Transverse colon (tissue), 4 donors: ENCODE data around the gene CATSPER1. TPM values are rescaled to one million over a fixed set of nuclear protein-coding genes. Genes with fewer than 3 reads are reported as not detected.

Experiments used
- DNase-seq: peaks from one replicate; pipeline ENCODE4 v3.0.0-alpha.2; 2019
- H3K27ac ChIP-seq, 4 donors: fragments of 200-600 bp; sonication (generic); 2 replicates each; pipeline ENCODE4 v1.5.1; 2016 to 2018; ENCODE audit warnings: inconsistent platforms in 4 of 4
- H3K27me3 ChIP-seq: fragments of 200-600 bp; sonication (generic); 2 replicates; pipeline ENCODE4 v1.5.1; 2017; ENCODE audit warnings: inconsistent platforms
- H3K36me3 ChIP-seq, 4 donors: fragments of 200-600 bp; sonication (generic); 2 replicates each; pipeline ENCODE4 v1.5.1; 2017 to 2019; ENCODE audit warnings: inconsistent platforms in 4 of 4
- H3K4me1 ChIP-seq, 4 donors: fragments of 200-600 bp; sonication (generic); 2 replicates each; pipeline ENCODE4 v1.5.1; 2017 to 2020; ENCODE audit warnings: inconsistent platforms in 4 of 4
- H3K4me3 ChIP-seq, 4 donors: fragments of 200-600 bp; sonication (generic); 1 replicate in 1 of 4; 2 replicates in 3 of 4; pipeline versions ENCODE4 v1.5.1 to v1.6.1; 2017 to 2019; ENCODE audit warnings: inconsistent platforms in 4 of 4
- H3K9me3 ChIP-seq, 2 donors: fragments of 200-600 bp; sonication (generic); 2 replicates each; pipeline ENCODE4 v1.5.1; 2017 to 2019; ENCODE audit warnings: inconsistent platforms in 2 of 2
- EP300 ChIP-seq: sonication (generic); formaldehyde crosslinking; IDR thresholded peaks from one replicate; pipeline ENCODE4 v1.6.1; 2017; ENCODE audit warnings: antibody characterized with exemption, low read depth
- POLR2A ChIP-seq: fragments of 450-650 bp; IDR thresholded peaks from one replicate; pipeline ENCODE4 v1.6.1; 2016; ENCODE audit warnings: antibody characterized with exemption, mild to moderate bottlenecking, moderate library complexity
- POLR2AphosphoS5 ChIP-seq, 3 donors: sonication (generic); formaldehyde crosslinking; IDR thresholded peaks; one replicate each; pipeline ENCODE4 v1.6.1; 2016; ENCODE audit warnings: antibody characterized with exemption in 3 of 3
- WGBS, 2 donors: methylation state at CpG; one replicate each; pipeline ENCODE4 v1.1.5; 2018; ENCODE audit warnings: low coverage in 1 of 2; 5-methylcytosine and 5-hydroxymethylcytosine counted together
- in situ Hi-C, 4 donors: fragments of 200-750 bp; cut with MboI; loops; one replicate each; pipeline versions ENCODE4 v1.15.0 to v1.15.1; 2017; ENCODE audit warnings: low sequenced_read_pairs in 3 of 4, low pct_ligation_motif_present in 1 of 4, low pct_unique_long_range_greater_than_20kb in 1 of 4
- intact Hi-C: fragments of 100-400 bp; cut with DNase I; formaldehyde crosslinking; loops from one replicate; pipeline ENCODE4 v1.15.1; 2023; ENCODE audit warnings: low total_unique reads
- total RNA-seq, 4 donors: library from RNA; depleted of rRNA; stranded (reverse); fragments of >200 nt; gene quantifications; one replicate each; pipeline ENCODE4 v1.1.0, GENCODE V29; 2016
- TF ChIP-seq, protein P1 (sequence below), 5 experiments: fragments of 200-600 bp in 3 of 5; fragments of 450-650 bp in 2 of 5; sonication (generic) in 3 of 5; IDR thresholded peaks; 1 replicate in 2 of 5; 2 replicates in 3 of 5; pipeline ENCODE4 v1.5.1; 2016 to 2017; ENCODE audit warnings: antibody characterized with exemption in 5 of 5, inconsistent platforms in 3 of 5, mild to moderate bottlenecking in 2 of 5, moderate library complexity in 1 of 5

Gene CATSPER1
- total RNA-seq, 4 donors from 2014 or later, result not detected

DNA sequence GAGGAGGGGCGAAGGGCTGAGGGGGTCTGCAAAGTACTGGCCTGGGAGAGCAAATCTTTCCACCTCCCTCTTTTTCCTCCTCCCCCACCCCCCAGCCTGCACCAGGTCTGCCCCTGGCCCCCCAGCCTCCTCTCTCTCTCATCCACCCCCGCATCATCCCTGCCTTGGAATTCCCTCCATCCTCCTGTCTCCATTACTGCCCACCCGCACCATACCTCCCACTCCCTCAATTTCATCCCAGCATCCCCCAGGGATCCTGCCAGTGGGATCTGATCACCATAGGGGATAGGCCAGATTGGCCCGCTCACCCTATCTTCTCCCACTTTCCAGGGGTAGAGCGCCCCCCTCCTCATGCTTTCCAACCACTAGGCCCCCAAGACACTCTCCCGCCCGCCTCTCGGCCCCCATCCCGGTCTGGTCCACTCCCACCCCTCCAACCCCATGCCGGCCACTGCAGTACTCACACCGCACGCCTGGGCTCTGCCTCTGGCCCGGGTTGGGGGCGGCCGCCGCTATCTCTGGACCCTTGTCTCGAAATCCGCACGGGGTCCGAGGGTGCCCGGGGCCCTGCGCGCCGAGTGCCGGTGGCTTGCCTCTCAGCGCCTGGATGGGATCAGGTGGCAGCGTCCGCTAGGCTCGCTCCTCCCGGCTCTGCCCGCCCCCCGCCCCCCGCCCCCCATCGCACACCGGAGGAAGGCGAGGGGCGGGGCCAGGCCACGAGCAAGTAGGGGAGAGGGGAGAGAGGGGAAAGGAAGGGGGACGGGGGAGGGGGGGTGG is 22.5 kb upstream of the CATSPER1 start, which contains the start of gene GAL3ST3:
Gene GAL3ST3 (minus strand): TSS at position 615 of the 777 bp plus-strand sequence. CDS start 3,746 bp downstream, outside the sequence.
- no peak within 1 kb of the TSS for H3K4me3 ChIP-seq
- intact Hi-C loops (no loop called here), in situ Hi-C loops (no loop called here)
- no peak for TF ChIP-seq EP300
- TF ChIP-seq, protein P1, sequence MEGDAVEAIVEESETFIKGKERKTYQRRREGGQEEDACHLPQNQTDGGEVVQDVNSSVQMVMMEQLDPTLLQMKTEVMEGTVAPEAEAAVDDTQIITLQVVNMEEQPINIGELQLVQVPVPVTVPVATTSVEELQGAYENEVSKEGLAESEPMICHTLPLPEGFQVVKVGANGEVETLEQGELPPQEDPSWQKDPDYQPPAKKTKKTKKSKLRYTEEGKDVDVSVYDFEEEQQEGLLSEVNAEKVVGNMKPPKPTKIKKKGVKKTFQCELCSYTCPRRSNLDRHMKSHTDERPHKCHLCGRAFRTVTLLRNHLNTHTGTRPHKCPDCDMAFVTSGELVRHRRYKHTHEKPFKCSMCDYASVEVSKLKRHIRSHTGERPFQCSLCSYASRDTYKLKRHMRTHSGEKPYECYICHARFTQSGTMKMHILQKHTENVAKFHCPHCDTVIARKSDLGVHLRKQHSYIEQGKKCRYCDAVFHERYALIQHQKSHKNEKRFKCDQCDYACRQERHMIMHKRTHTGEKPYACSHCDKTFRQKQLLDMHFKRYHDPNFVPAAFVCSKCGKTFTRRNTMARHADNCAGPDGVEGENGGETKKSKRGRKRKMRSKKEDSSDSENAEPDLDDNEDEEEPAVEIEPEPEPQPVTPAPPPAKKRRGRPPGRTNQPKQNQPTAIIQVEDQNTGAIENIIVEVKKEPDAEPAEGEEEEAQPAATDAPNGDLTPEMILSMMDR (IDR thresholded peaks at IDR 0.05), result no peak
- no peak for TF ChIP-seq POLR2A
- no peak for TF ChIP-seq POLR2AphosphoS5 (IDR thresholded peaks at IDR 0.05)
- H3K9me3 ChIP-seq, result no peaks in the 10 kb centered on the region
- WGBS, 2 donors, result 52% methylated on average over 26 of the region's 39 CpGs; no CpG with 5 or more reads in 1 of the 2 donors
- DNase-seq, result no peak
- no peak within 1 kb of the TSS for H3K27ac ChIP-seq
- no peaks in the 10 kb centered on the region for H3K36me3 ChIP-seq
- H3K4me1 ChIP-seq, result peaks cover 5 to 27% (median 24%) of the 10 kb centered on the region in 4 donors
- peaks cover 18% of the 10 kb centered on the region for H3K27me3 ChIP-seq

DNA sequence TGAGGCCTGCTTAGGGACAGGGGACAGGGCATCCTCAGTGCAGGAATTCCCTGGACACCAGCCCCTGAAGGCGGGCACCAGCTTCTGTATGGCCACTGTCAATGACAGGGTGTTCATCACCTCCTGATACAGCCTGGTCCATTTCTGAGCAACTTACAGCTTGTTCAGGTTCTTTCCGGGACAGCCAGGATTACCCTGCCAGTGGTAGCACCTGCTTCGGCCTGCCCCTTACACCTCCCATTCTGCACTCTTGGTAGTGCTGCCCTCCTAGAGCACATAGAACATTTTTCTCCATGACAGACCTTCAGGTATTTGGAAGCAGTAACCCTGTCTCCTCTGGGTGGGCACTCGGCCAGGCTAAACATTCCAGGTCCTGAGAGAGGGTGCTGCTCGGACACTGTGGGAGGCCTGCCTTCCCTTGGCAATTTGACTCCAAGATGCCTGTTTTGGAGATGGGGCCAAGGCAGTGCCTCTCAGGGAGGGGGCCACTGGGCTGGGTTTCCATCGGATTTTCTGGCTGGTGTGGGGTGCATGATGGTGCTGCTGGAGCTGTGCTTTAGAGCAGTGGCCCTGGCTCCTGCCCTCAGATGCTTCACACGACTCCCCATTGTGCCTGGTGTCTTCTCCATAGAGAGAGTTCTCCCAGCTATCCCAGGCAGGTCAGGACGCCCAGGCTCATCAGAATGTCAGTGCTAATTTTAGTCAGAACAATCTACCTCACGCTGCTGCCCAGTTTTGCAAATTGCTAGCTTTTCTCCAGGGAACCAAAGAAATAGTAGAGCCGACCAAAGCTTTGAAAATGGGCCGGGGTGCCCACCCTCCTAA is 21.5 kb upstream of the CATSPER1 start:
- WGBS, 2 donors, result 73% methylated on average over 11 of the region's 11 CpGs; no CpG with 5 or more reads in 1 of the 2 donors
- H3K36me3 ChIP-seq, result no peaks in the 10 kb centered on the region
- peaks cover 18% of the 10 kb centered on the region for H3K27me3 ChIP-seq
- no peak for TF ChIP-seq POLR2AphosphoS5 (IDR thresholded peaks at IDR 0.05)
- TF ChIP-seq EP300, result no peak
- TF ChIP-seq POLR2A, result no peak
- TF ChIP-seq, protein P1 (IDR thresholded peaks at IDR 0.05), result no peak
- H3K4me1 ChIP-seq, result peaks cover 0 to 17% (median 15%) of the 10 kb centered on the region in 4 donors
- no peak for DNase-seq
- H3K9me3 ChIP-seq, result no peaks in the 10 kb centered on the region
- in situ Hi-C loops (no loop called here), intact Hi-C loops (no loop called here)
- H3K27ac ChIP-seq, result no peak overlapping the region
- no peak overlapping the region for H3K4me3 ChIP-seq

DNA sequence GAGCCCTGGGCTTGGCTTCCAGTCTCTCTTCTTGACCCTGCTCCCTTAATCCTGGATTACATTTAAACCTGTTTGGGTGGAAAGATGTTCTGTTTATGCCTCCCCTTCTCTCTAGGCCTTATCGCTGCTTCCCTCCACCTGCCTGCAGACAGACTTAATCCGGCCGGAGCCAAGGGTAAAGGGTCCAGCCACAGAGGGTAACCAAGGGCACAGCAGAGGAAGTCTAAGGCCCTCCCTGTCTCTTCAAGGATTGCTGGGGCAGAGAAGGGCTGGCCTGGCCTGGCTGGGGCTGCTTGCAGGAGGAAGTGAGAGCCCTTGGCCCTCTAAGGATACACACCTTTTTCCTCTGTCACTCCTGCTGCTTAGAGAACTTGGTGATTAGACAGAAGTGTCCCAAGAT is 20.6 kb upstream of the CATSPER1 start:
- Histone ChIP-seq H3K4me1 (peaks cover 0 to 17% (median 14%) of the 10 kb centered on the region in 4 donors), H3K27me3 (peaks cover 18% of the 10 kb centered on the region), H3K9me3 (no peaks in the 10 kb centered on the region), H3K27ac (no peak overlapping the region), H3K4me3 (no peak overlapping the region), H3K36me3 (no peaks in the 10 kb centered on the region)
- in situ Hi-C loops (no loop called here), intact Hi-C loops (no loop called here)
- TF ChIP-seq EP300, result no peak
- no peak for TF ChIP-seq POLR2A
- 98% methylated on average over 3 of the region's 3 CpGs; no CpG with 5 or more reads in 1 of the 2 donors for WGBS, 2 donors
- no peak for DNase-seq

DNA sequence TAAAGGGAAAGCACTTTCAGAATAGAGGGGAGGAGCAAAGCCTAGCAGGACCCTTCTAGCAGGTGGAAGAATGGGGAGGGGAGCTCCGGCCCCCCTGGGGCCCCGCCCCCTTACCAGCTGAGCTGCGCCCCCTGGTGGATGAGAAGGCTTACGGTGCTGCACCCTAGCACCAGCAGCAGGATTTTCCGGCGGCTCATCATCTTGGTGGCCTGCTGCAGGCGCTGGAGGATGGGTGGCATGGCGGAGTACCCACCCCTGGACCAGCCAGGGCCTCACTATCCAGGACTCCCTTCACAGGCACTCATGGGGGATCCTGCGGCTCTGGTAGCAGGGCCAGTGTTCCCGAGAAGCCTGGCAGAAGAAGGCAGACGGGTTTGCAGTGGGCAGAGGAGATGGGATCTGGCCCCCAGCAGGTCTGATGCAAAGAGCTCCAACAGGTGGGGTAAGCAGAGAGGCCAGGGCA is 18.9 kb upstream of the CATSPER1 start:
- peak; percentile 83 for DNase-seq
- H3K27ac ChIP-seq, result no peak overlapping the region
- no peaks in the 10 kb centered on the region for H3K9me3 ChIP-seq
- no peaks in the 10 kb centered on the region for H3K36me3 ChIP-seq
- peaks cover 0 to 7% (median 4%) of the 10 kb centered on the region in 4 donors for H3K4me1 ChIP-seq
- intact Hi-C loops (no loop called here), in situ Hi-C loops (no loop called here)
- H3K4me3 ChIP-seq, result no peak overlapping the region
- TF ChIP-seq EP300, result no peak
- TF ChIP-seq, protein P1 (IDR thresholded peaks at IDR 0.05), result peak; percentile 77 to 94 (median 92)
- 13% methylated on average over 11 of the region's 11 CpGs; no CpG with 5 or more reads in 1 of the 2 donors for WGBS, 2 donors
- peaks cover 18% of the 10 kb centered on the region for H3K27me3 ChIP-seq
